Measurements from ENCODE around the gene CEP72.

CEP72 gene

DNA sequence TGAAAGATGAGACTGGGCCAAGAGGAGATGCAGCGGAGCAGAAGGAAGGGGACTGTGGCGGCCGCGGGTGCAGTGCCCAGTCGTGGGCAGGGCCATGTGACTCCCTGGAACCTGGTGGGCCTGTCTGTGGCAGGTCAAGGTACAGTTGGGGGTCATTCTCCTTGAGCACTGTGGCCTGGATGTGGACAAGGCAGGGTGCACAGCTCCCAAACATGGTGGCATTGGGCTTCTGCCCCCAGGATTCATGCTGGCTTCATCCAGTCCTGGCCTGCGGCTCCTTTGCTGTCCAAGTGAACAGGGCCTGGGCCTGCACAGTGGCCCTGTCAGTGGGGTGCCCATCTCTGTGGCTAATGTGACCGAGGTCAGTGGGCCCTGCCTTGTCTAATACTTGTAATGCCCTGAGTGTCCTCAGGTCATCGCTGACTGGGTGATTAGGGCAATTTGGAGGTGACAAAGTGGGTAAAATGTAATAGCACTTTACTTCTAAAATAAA, 39.9 kb downstream of the CEP72 start:
- no peak for TF ChIP-seq ZC3H10 (CRISPR knock-in tag; IDR thresholded peaks at IDR 0.05)
- TF ChIP-seq OSR1 (CRISPR knock-in tag; IDR thresholded peaks at IDR 0.05): no peak
- no peak for ATAC-seq

DNA sequence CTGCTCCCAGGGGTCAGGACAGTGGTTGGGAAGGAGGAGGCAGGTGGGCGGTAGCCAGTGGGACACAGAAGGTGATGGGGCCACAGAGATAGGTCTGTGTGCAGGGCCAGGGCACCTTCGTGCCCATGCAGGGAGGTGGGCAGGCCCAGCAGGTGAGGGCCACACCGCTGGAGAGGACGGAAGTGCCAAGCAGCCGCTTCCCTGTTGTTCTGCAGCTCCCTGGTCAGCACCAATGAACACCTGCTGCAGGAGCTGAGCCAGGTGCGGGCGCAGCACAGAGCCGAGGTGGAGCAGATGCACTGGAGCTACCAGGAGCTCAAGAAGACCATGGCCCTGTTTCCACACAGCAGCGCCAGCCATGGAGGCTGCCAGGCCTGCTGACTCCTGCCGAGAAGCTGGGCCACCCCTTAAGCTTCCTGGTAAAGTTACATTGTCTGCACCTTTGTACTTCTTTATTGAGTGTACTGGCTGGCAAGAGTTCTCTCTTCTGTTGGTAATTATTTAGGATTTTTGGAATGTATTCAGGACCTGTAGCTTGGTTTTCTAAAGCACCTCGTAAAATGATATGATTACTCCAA, 40.7 kb downstream of the CEP72 start:
- TF ChIP-seq ZC3H10 (CRISPR knock-in tag; IDR thresholded peaks at IDR 0.05) (no peak), TCF4 (CRISPR knock-in tag; IDR thresholded peaks at IDR 0.05; ENCODE audit: borderline replicate concordance) (no peak), ISL1 (CRISPR knock-in tag; IDR thresholded peaks at IDR 0.05) (no peak), OSR1 (CRISPR knock-in tag; IDR thresholded peaks at IDR 0.05) (no peak), PPARA (CRISPR knock-in tag; IDR thresholded peaks at IDR 0.05; ENCODE audit: borderline replicate concordance) (no peak), ZNF70 (CRISPR knock-in tag; IDR thresholded peaks at IDR 0.05) (no peak), GLIS3 (CRISPR knock-in tag; IDR thresholded peaks at IDR 0.05) (no peak), RARB (CRISPR knock-in tag; IDR thresholded peaks at IDR 0.05) (no peak)
- TF ChIP-seq, protein P1, sequence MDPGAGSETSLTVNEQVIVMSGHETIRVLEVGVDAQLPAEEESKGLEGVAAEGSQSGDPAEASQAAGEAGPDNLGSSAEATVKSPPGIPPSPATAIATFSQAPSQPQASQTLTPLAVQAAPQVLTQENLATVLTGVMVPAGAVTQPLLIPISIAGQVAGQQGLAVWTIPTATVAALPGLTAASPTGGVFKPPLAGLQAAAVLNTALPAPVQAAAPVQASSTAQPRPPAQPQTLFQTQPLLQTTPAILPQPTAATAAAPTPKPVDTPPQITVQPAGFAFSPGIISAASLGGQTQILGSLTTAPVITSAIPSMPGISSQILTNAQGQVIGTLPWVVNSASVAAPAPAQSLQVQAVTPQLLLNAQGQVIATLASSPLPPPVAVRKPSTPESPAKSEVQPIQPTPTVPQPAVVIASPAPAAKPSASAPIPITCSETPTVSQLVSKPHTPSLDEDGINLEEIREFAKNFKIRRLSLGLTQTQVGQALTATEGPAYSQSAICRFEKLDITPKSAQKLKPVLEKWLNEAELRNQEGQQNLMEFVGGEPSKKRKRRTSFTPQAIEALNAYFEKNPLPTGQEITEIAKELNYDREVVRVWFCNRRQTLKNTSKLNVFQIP (CRISPR knock-in tag; IDR thresholded peaks at IDR 0.05; ENCODE audit: borderline replicate concordance, low read depth): no peak
- TF ChIP-seq, protein P2, sequence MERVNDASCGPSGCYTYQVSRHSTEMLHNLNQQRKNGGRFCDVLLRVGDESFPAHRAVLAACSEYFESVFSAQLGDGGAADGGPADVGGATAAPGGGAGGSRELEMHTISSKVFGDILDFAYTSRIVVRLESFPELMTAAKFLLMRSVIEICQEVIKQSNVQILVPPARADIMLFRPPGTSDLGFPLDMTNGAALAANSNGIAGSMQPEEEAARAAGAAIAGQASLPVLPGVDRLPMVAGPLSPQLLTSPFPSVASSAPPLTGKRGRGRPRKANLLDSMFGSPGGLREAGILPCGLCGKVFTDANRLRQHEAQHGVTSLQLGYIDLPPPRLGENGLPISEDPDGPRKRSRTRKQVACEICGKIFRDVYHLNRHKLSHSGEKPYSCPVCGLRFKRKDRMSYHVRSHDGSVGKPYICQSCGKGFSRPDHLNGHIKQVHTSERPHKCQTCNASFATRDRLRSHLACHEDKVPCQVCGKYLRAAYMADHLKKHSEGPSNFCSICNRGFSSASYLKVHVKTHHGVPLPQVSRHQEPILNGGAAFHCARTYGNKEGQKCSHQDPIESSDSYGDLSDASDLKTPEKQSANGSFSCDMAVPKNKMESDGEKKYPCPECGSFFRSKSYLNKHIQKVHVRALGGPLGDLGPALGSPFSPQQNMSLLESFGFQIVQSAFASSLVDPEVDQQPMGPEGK (CRISPR knock-in tag; IDR thresholded peaks at IDR 0.05; ENCODE audit: borderline replicate concordance): no peak
- no peak for ATAC-seq

DNA sequence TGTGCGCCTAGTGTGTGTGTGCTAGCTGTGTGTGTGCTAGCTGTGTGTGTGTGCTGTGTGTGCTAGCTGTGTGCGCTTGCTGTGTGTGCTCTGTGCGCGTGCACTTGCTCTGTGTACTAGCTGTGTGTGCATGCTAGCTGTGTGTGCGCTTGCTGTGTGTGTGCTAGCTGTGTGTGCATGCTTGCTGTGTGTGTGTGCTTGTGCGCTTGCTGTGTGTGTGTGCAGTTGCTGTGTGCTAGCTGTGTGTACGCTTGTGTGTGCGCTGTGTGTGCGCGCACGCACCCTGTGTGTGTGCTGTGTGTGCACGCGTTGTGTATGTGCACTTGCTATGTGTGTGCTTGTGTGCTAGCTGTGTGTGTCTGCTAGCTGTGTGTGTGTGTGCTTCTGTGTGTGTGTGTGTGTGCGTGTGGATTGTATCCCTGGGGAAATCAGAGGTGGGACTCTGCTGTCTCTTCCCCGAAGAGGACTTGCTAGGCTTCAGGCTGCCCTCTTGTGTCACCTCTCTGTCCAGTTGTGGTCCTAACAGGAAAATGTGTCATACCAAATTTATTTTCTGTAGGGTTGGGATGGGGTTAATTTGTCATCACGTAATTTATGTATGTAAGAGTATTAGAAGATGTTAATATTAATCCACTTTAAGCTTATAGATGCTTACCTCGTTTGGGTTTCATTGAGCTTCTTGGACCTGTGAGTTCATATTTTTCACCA, 42.1 kb downstream of the CEP72 start:
- TF ChIP-seq CSDC2 (CRISPR knock-in tag; IDR thresholded peaks at IDR 0.05) (no peak), ZFP3 (CRISPR knock-in tag; IDR thresholded peaks at IDR 0.05) (no peak), ARNTL (CRISPR knock-in tag; IDR thresholded peaks at IDR 0.05; ENCODE audit: borderline replicate concordance, low read depth) (no peak), ESRRG (CRISPR knock-in tag; IDR thresholded peaks at IDR 0.05) (no peak), OSR1 (CRISPR knock-in tag; IDR thresholded peaks at IDR 0.05) (no peak), SNAI2 (CRISPR knock-in tag; IDR thresholded peaks at IDR 0.05) (no peak), TOX (CRISPR knock-in tag; IDR thresholded peaks at IDR 0.05; ENCODE audit: borderline replicate concordance) (no peak), ZNF565 (CRISPR knock-in tag; conservative IDR thresholded peaks at IDR 0.05; ENCODE audit: low read depth) (no peak), BACH2 (CRISPR knock-in tag; IDR thresholded peaks at IDR 0.05; ENCODE audit: borderline replicate concordance) (no peak)
- TF ChIP-seq, protein P1 (CRISPR knock-in tag; IDR thresholded peaks at IDR 0.05; ENCODE audit: borderline replicate concordance, low read depth): no peak
- TF ChIP-seq, protein P3, sequence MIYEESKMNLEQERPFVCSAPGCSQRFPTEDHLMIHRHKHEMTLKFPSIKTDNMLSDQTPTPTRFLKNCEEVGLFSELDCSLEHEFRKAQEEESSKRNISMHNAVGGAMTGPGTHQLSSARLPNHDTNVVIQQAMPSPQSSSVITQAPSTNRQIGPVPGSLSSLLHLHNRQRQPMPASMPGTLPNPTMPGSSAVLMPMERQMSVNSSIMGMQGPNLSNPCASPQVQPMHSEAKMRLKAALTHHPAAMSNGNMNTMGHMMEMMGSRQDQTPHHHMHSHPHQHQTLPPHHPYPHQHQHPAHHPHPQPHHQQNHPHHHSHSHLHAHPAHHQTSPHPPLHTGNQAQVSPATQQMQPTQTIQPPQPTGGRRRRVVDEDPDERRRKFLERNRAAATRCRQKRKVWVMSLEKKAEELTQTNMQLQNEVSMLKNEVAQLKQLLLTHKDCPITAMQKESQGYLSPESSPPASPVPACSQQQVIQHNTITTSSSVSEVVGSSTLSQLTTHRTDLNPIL (CRISPR knock-in tag; IDR thresholded peaks at IDR 0.05; ENCODE audit: low read depth): no peak
- TF ChIP-seq, protein P4, sequence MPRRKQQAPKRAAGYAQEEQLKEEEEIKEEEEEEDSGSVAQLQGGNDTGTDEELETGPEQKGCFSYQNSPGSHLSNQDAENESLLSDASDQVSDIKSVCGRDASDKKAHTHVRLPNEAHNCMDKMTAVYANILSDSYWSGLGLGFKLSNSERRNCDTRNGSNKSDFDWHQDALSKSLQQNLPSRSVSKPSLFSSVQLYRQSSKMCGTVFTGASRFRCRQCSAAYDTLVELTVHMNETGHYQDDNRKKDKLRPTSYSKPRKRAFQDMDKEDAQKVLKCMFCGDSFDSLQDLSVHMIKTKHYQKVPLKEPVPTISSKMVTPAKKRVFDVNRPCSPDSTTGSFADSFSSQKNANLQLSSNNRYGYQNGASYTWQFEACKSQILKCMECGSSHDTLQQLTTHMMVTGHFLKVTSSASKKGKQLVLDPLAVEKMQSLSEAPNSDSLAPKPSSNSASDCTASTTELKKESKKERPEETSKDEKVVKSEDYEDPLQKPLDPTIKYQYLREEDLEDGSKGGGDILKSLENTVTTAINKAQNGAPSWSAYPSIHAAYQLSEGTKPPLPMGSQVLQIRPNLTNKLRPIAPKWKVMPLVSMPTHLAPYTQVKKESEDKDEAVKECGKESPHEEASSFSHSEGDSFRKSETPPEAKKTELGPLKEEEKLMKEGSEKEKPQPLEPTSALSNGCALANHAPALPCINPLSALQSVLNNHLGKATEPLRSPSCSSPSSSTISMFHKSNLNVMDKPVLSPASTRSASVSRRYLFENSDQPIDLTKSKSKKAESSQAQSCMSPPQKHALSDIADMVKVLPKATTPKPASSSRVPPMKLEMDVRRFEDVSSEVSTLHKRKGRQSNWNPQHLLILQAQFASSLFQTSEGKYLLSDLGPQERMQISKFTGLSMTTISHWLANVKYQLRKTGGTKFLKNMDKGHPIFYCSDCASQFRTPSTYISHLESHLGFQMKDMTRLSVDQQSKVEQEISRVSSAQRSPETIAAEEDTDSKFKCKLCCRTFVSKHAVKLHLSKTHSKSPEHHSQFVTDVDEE (CRISPR knock-in tag; IDR thresholded peaks at IDR 0.05): no peak
- ATAC-seq: no peak

Data from SK-N-SH treated with all-trans-retinoic acid at 6 μM for 48 hours (cell line).